Measurements from ENCODE around the gene PPP1R2. TPM values are rescaled to one million over a fixed set of nuclear protein-coding genes. Genes with fewer than 3 reads are reported as not detected.

PPP1R2 gene
- total and polyA plus RNA-seq, 5 experiments from 2014 or later: 140 to 265 (median 244) TPM

GRCh38 chr3:195468841-195469240 lies 74.3 kb downstream of the PPP1R2 start:
- Mint-ChIP-seq H3K36me3 (peaks cover 0 to 20% (median 16%) of the 10 kb centered on the region in 3 donors), H3K27me3 (no peaks in the 10 kb centered on the region), H3K4me1 (peaks cover 3 to 9% (median 8%) of the 10 kb centered on the region in 4 donors), H3K27ac (peak overlapping the region in 6 of 10 donors; percentile 1 to 82 (median 76)), H3K9me3 (peaks cover 0 to 22% (median 15%) of the 10 kb centered on the region in 9 donors), H3K4me3 (no peak overlapping the region)
- ATAC-seq (no peak), DNase-seq (no peak)
- POLR2A ChIA-PET: no interaction called here

GRCh38 chr3:195468391-195468776 lies 74.7 kb downstream of the PPP1R2 start:
- Mint-ChIP-seq H3K4me3 (peak overlapping the region in 3 of 10 donors; percentile 1 to 46 (median 1)), H3K27ac (peak overlapping the region; percentile 44 to 86 (median 77)), H3K4me1 (peaks cover 3 to 9% (median 8%) of the 10 kb centered on the region in 4 donors), H3K9me3 (peaks cover 0 to 22% (median 15%) of the 10 kb centered on the region in 9 donors), H3K27me3 (no peaks in the 10 kb centered on the region), H3K36me3 (peaks cover 0 to 20% (median 16%) of the 10 kb centered on the region in 3 donors)
- POLR2A ChIA-PET: no interaction called here
- ATAC-seq (peak; percentile 63 to 65), DNase-seq (peak in 1 of 10 donors; percentile 6)

GRCh38 chr3:195467641-195468390 lies 75.3 kb downstream of the PPP1R2 start:
- peak in 2 of 10 donors; percentile 40 to 47 for DNase-seq

GRCh38 chr3:195466251-195466650 lies 76.9 kb downstream of the PPP1R2 start:
- ATAC-seq (no peak), DNase-seq (no peak)
- Mint-ChIP-seq H3K27me3 (no peaks in the 10 kb centered on the region), H3K9me3 (peaks cover 0 to 22% (median 15%) of the 10 kb centered on the region in 9 donors), H3K27ac (peak overlapping the region in 1 of 10 donors; percentile 15), H3K36me3 (peaks cover 0 to 20% (median 16%) of the 10 kb centered on the region in 3 donors), H3K4me1 (peaks cover 3 to 9% (median 8%) of the 10 kb centered on the region in 4 donors), H3K4me3 (no peak overlapping the region)
- POLR2A ChIA-PET: interaction anchor here (0.7 to 0.8 kb wide), 2 partner anchors 9 to 141 kb away, joined by 3 to 4 read pairs; no protein-coding TSS in a partner anchor

More at GRCh38 chr3:195467641-195468390, 75.3 kb downstream of the PPP1R2 start:
- POLR2A ChIA-PET: no interaction called here
- peaks cover 0 to 20% (median 16%) of the 10 kb centered on the region in 3 donors for H3K36me3 Mint-ChIP-seq
- peaks cover 3 to 9% (median 8%) of the 10 kb centered on the region in 4 donors for H3K4me1 Mint-ChIP-seq
- peaks cover 0 to 22% (median 15%) of the 10 kb centered on the region in 9 donors for H3K9me3 Mint-ChIP-seq
- peak overlapping the region; percentile 44 to 86 (median 77) for H3K27ac Mint-ChIP-seq
- peak; percentile 89 to 92 for ATAC-seq
- H3K27me3 Mint-ChIP-seq: no peaks in the 10 kb centered on the region
- H3K4me3 Mint-ChIP-seq: peak overlapping the region in 3 of 10 donors; percentile 1 to 46 (median 1)

Other genes starting within 250 kb of the PPP1R2 start
- gene ACAP2, start 100.3 kb downstream of the PPP1R2 start, total RNA-seq: 10 to 100 TPM; 78.7 to 81.0 TPM
- gene ACAP2, start 100.3 kb downstream of the PPP1R2 start, polyA plus RNA-seq: 10 to 100 TPM; 36.7 to 49.6 (median 49.5) TPM
- not detected for gene APOD, start 40.6 kb upstream of the PPP1R2 start, total RNA-seq
- not detected for gene APOD, start 40.6 kb upstream of the PPP1R2 start, polyA plus RNA-seq
- 10 to 100 TPM in 1 of 2 experiments, 1 to 10 TPM in 1; 9.0 to 11.7 TPM for gene MUC20, start 177.7 kb upstream of the PPP1R2 start, total RNA-seq
- 1 to 10 TPM in 1 of 3 donors, under 1 TPM in 1, not detected in 1; 0.21 to 1.5 TPM for gene MUC20, start 177.7 kb upstream of the PPP1R2 start, polyA plus RNA-seq

All from naive thymus-derived CD8-positive, alpha-beta T cell (primary cell).